Stimulated activated CD8-positive, alpha-beta memory T cell treated with anti-CD3 and anti-CD28 coated beads, Interleukin-4, amount 100 ng/mL, for 1 hour (primary cell): ENCODE results near the gene USP3.
"Not testable (repeated sequence)": the region's sequence is repeated elsewhere in the genome, so short reads cannot be mapped to it uniquely, and the experiment has no call there.

ENCODE experiments used
- DNase-seq, 2 donors: peaks; one replicate each; pipeline ENCODE4 v3.0.0-alpha.2; 2020; ENCODE audit warnings: low read depth in 2 of 2, low spot score in 1 of 2

Gene USP3

GRCh38 chr15:63509955-63510940 is 5.9 kb downstream of the USP3 start:
- no peak for DNase-seq

- no peak for DNase-seq
Measured at GRCh38 chr15:63512148-63512547, 7.8 kb downstream of the USP3 start.

- DNase-seq = no peak
Measured at GRCh38 chr15:63513271-63513670, 8.9 kb downstream of the USP3 start.

- DNase-seq = no peak
Measured at GRCh38 chr15:63513728-63514127, 9.3 kb downstream of the USP3 start.

GRCh38 chr15:63514531-63514943 is 10.1 kb downstream of the USP3 start:
- no peak for DNase-seq

GRCh38 chr15:63517202-63517601 is 12.8 kb downstream of the USP3 start:
- no peak for DNase-seq

- DNase-seq = no peak
Measured at GRCh38 chr15:63517628-63518027, 13.2 kb downstream of the USP3 start.

GRCh38 chr15:63519041-63519440 is 14.6 kb downstream of the USP3 start:
- DNase-seq = no peak

- no peak for DNase-seq
Measured at GRCh38 chr15:63519548-63520178, 15.3 kb downstream of the USP3 start.

GRCh38 chr15:63520462-63520861 is 16.1 kb downstream of the USP3 start:
- DNase-seq = not testable (repeated sequence)

GRCh38 chr15:63522225-63522578 is 17.8 kb downstream of the USP3 start:
- DNase-seq = no peak

- DNase-seq = no peak
Measured at GRCh38 chr15:63523306-63523990, 19.1 kb downstream of the USP3 start.

GRCh38 chr15:63524316-63525015 is 20.1 kb downstream of the USP3 start:
- no peak for DNase-seq

GRCh38 chr15:63526401-63526800 is 22.0 kb downstream of the USP3 start:
- DNase-seq = no peak

GRCh38 chr15:63528138-63528659 is 23.8 kb downstream of the USP3 start:
- no peak for DNase-seq

- no peak for DNase-seq
Measured at GRCh38 chr15:63530235-63530634, 25.8 kb downstream of the USP3 start.

- no peak for DNase-seq
Measured at GRCh38 chr15:63530752-63531299, 26.4 kb downstream of the USP3 start.

- DNase-seq = no peak
Measured at GRCh38 chr15:63531586-63531985, 27.2 kb downstream of the USP3 start.

GRCh38 chr15:63532307-63532744 is 27.9 kb downstream of the USP3 start:
- DNase-seq = no peak

- DNase-seq = not testable (repeated sequence)
Measured at GRCh38 chr15:63534888-63535287, 30.5 kb downstream of the USP3 start.

GRCh38 chr15:63535689-63536088 is 31.3 kb downstream of the USP3 start:
- no peak for DNase-seq
